B cell (primary cell): ENCODE data around the gene SPOP. TPM values are rescaled to one million over a fixed set of nuclear protein-coding genes. Genes with fewer than 3 reads are reported as not detected.

Experiments
- ATAC-seq: fragments of 200-7000 bp; cut with Tn5 transposase; one replicate; pipeline ENCODE4 v1.10.0; 2021; ENCODE audit warnings: low read depth, mild to moderate bottlenecking, moderate number of reproducible peaks, moderate library complexity
- CTCF ChIA-PET: fragments of 350-600 bp; sonication (Branson Sonifier 250); formaldehyde crosslinking; loops from one replicate; lab custom pipeline; 2021; ENCODE audit warnings: antibody characterized with exemption, inconsistent platforms; lab: Charles Lee
- POLR2A ChIA-PET: fragments of 350-600 bp; sonication (Branson Sonifier 250); formaldehyde crosslinking; loops from one replicate; lab custom pipeline; 2021; ENCODE audit warnings: antibody characterized with exemption; lab: Charles Lee
- DNase-seq: peaks from one replicate; pipeline ENCODE4 v3.0.0; 2013
- H2AFZ ChIP-seq: 2 replicates; pipeline ENCODE4 v1.6.1; 2012; ENCODE audit warnings: mild to moderate bottlenecking, low read depth, low read length; ENCODE audit not compliant: insufficient read depth, poor library complexity, severe bottlenecking
- H3K27ac ChIP-seq, 2 donors: 1 replicate in 1 of 2; 2 replicates in 1 of 2; pipeline ENCODE4 v1.5.1; 2012 to 2013; ENCODE audit warnings: low read length in 2 of 2, mild to moderate bottlenecking in 2 of 2, moderate library complexity in 1 of 2
- H3K27me3 ChIP-seq, 4 experiments: fragments of 200-600 bp in 1 of 4; sonication (generic) in 1 of 4; replicated peaks in 1 of 4; 1 replicate in 2 of 4; 2 replicates in 2 of 4; pipeline versions ENCODE4 v1.6.1 to v1.7.0; 2013 to 2016; ENCODE audit warnings: low read length in 3 of 4, mild to moderate bottlenecking in 2 of 4, mixed read lengths in 1 of 4, moderate library complexity in 1 of 4; ENCODE audit not compliant: insufficient read depth in 4 of 4, control insufficient read depth in 3 of 4; ENCODE audit errors: control extremely low read depth in 1 of 4
- H3K36me3 ChIP-seq, 2 experiments: replicated peaks in 1 of 2; 1 replicate in 1 of 2; 2 replicates in 1 of 2; pipeline versions ENCODE4 v1.6.1 to v1.7.1; 2013; ENCODE audit warnings: low read length in 1 of 2; ENCODE audit not compliant: insufficient read depth in 2 of 2, control insufficient read depth in 1 of 2; ENCODE audit errors: control extremely low read depth in 1 of 2, extremely low read depth in 1 of 2
- H3K4me1 ChIP-seq, 2 donors: fragments of 200-600 bp in 1 of 2; sonication (generic) in 1 of 2; 1 replicate in 1 of 2; 2 replicates in 1 of 2; pipeline versions ENCODE4 v1.5.1 to v1.6.1; 2013 to 2017; ENCODE audit warnings: low read length in 2 of 2; ENCODE audit not compliant: control insufficient read depth in 2 of 2, insufficient read depth in 2 of 2
- H3K4me2 ChIP-seq: replicated peaks from 2 replicates; pipeline ENCODE3; 2012; ENCODE audit warnings: mild to moderate bottlenecking, low read depth, low read length; ENCODE audit not compliant: poor library complexity, severe bottlenecking
- H3K4me3 ChIP-seq, 5 experiments: fragments of 200-600 bp in 1 of 5; sonication (generic) in 1 of 5; 1 replicate in 3 of 5; 2 replicates in 2 of 5; pipeline versions ENCODE4 v1.5.1 to v1.7.0; 2011 to 2016; ENCODE audit warnings: low read length in 4 of 5, mild to moderate bottlenecking in 4 of 5, low read depth in 2 of 5, control low read depth in 1 of 5, moderate library complexity in 1 of 5; ENCODE audit not compliant: insufficient read depth in 1 of 5; ENCODE audit errors: control extremely low read depth in 1 of 5, extremely low read depth in 1 of 5
- H3K79me2 ChIP-seq: fragments of 200-600 bp; sonication (generic); one replicate; pipeline ENCODE4 v1.6.0; 2016; ENCODE audit warnings: low read length; ENCODE audit not compliant: control insufficient read depth, insufficient read depth
- H3K9ac ChIP-seq: fragments of 200-600 bp; sonication (generic); 2 replicates; pipeline ENCODE4 v1.6.1; 2017; ENCODE audit warnings: mild to moderate bottlenecking, low read length, moderate library complexity
- H3K9me3 ChIP-seq, 3 donors: one replicate each; pipeline versions ENCODE4 v1.6.1 to v1.7.1; 2013; ENCODE audit warnings: low read length in 2 of 3; ENCODE audit not compliant: control insufficient read depth in 2 of 3, insufficient read depth in 1 of 3; ENCODE audit errors: control extremely low read depth in 1 of 3
- H4K20me1 ChIP-seq: 2 replicates; pipeline ENCODE4 v1.6.0; 2012; ENCODE audit warnings: mild to moderate bottlenecking, low read length; ENCODE audit not compliant: insufficient read depth, control insufficient read depth, poor library complexity, severe bottlenecking
- H3K27ac Mint-ChIP-seq: one replicate; pipeline ENCODE4 v1.8.0; 2021; ENCODE audit warnings: mixed read lengths
- H3K27me3 Mint-ChIP-seq: one replicate; pipeline ENCODE4 v1.8.0; 2021; ENCODE audit warnings: mixed read lengths
- H3K4me1 Mint-ChIP-seq: one replicate; pipeline ENCODE4 v1.8.0; 2021; ENCODE audit warnings: mixed read lengths
- H3K4me3 Mint-ChIP-seq: one replicate; pipeline ENCODE4 v1.8.0; 2021; ENCODE audit warnings: mixed read lengths
- H3K9me3 Mint-ChIP-seq: one replicate; pipeline ENCODE4 v1.8.0; 2022; ENCODE audit warnings: mixed read lengths; ENCODE audit not compliant: insufficient read depth
- CTCF ChIP-seq: fragments of 200-600 bp; IDR thresholded peaks from one replicate; pipeline ENCODE4 v1.8.0; 2022; ENCODE audit warnings: antibody characterized with exemption, mild to moderate bottlenecking
- EZH2 ChIP-seq: IDR thresholded peaks from 2 replicates; pipeline ENCODE4 v1.6.1; 2012; ENCODE audit warnings: borderline replicate concordance, low read depth, mild to moderate bottlenecking, moderate library complexity, low read length; ENCODE audit not compliant: insufficient read depth, poor library complexity, severe bottlenecking
- WGBS: methylation state at CpG from one replicate; pipeline ENCODE4 v1.1.5; 2013; ENCODE audit warnings: missing lambda C conversion rate; ENCODE audit not compliant: insufficient coverage; 5-methylcytosine and 5-hydroxymethylcytosine counted together
- intact Hi-C: fragments of 100-400 bp; cut with micrococcal nuclease; formaldehyde crosslinking; loops from one replicate; pipeline ENCODE4 v1.10.0; 2022
- polyA plus RNA-seq: library from polyadenylated mRNA; depleted of rRNA; stranded (reverse); fragments of >200 nt; gene quantifications from 2 replicates; pipeline ENCODE4 v1.2.3, GENCODE V29; 2012
- total RNA-seq, 2 donors: library from RNA; stranded (reverse); fragments of 120-200 nt in 1 of 2; gene quantifications; 1 replicate in 1 of 2; 2 replicates in 1 of 2; pipeline versions ENCODE4 v1.2.3 to v1.2.4, GENCODE V29; 2013 to 2022

SPOP gene
- total and polyA plus RNA-seq, 2 donors (not counting 1 experiment from before 2014, with no cell fraction given): 27.0 to 72.1 TPM

DNA sequence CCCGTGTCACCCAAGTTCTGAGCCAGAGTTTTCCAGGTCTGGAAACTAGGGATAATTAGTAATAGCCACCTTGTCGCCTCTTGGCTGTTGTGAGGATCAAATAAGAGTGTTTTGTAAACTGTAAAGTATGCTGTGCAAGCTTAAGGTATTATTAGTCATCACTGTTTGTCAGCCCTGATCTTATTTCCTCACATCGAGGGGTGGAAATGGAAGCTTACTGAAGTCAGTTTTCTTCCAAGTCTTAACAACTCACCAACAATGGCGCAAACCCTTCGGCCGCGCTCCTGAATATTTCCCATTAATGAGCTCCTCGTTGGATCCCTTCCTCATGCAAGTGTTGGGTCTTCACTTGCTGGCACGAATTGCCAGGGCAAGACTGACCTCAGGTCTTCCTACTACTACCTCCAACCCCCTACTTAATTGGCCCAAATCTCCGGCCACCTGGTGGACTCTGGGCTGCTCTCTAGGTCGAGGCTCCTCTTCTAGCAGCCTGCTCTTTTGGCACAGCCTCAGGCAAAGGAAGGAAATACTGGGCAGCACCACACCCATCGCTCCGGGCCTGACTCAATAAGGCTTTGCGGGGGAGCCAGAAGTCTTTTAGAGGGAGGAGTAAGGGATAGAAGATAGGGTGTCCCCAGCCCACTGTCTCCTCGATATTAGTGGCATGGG is 30.8 kb upstream of the SPOP start:
- DNase-seq: no peak
- POLR2A ChIA-PET: interaction anchor here (0.6 to 3.2 kb wide), 11 partner anchors 13 to 141 kb away, joined by 3 to 23 read pairs (median 5); partner anchors contain the start of genes FAM117A, KAT7 and SPOP
- H3K27me3 ChIP-seq: no peaks in the 10 kb centered on the region
- peak overlapping the region; percentile 84 for H3K4me2 ChIP-seq
- no peaks in the 10 kb centered on the region for H3K9me3 Mint-ChIP-seq
- H3K4me1 Mint-ChIP-seq: peaks cover 32% of the 10 kb centered on the region
- H3K4me1 ChIP-seq: peaks cover 19 to 25% of the 10 kb centered on the region in 2 donors
- no peak for ATAC-seq
- 75% methylated on average over 12 of the region's 15 CpGs for WGBS
- H3K27ac ChIP-seq: peak overlapping the region; percentile 63 to 93
- peak overlapping the region; percentile 20 for H2AFZ ChIP-seq
- no peak overlapping the region for H3K9ac ChIP-seq
- peak overlapping the region; percentile 88 for H3K4me3 Mint-ChIP-seq
- intact Hi-C loops: loop anchor here (1.0 to 10.0 kb wide), 8 partner anchors 30 to 387 kb away; partner anchors contain the start of genes FAM117A, KAT7, NGFR and PDK2
- no peak for TF ChIP-seq EZH2
- TF ChIP-seq CTCF: peak; percentile 8
- H3K36me3 ChIP-seq: peaks cover 0 to 56% of the 10 kb centered on the region in 2 experiments
- CTCF ChIA-PET: interaction anchor here (0.9 to 24.9 kb wide), 22 partner anchors 9 to 394 kb away, joined by 3 to 485 read pairs (median 6); partner anchors contain the start of genes FAM117A, KAT7 and NXPH3
- H4K20me1 ChIP-seq: peaks cover 7% of the 10 kb centered on the region
- H3K27ac Mint-ChIP-seq: peak overlapping the region; percentile 93
- H3K79me2 ChIP-seq: peaks cover 22% of the 10 kb centered on the region
- no peaks in the 10 kb centered on the region for H3K9me3 ChIP-seq
- H3K27me3 Mint-ChIP-seq: no peaks in the 10 kb centered on the region
- peak overlapping the region in 4 of 5 experiments; percentile 8 to 29 (median 26) for H3K4me3 ChIP-seq
